DND-41 (cell line): ENCODE data around the gene ETV5.

ENCODE experiments used
- ATAC-seq: fragments of 200-7000 bp; cut with Tn5 transposase; 3 replicates; pipeline ENCODE4 v1.9.1; 2021; ENCODE audit warnings: low read depth; ENCODE audit not compliant: insufficient read depth
- DNase-seq: peaks from one replicate; pipeline ENCODE4 v3.0.0-alpha.2; 2020
- H2AFZ ChIP-seq: 2 replicates; pipeline ENCODE4 v1.6.0; 2012; ENCODE audit warnings: low read depth, low read length
- H3K27ac ChIP-seq: 2 replicates; pipeline ENCODE4 v1.5.1; 2012; ENCODE audit warnings: low read length, inconsistent platforms
- H3K27me3 ChIP-seq: fragments of 200-600 bp; sonication (generic); 2 replicates; pipeline ENCODE4 v1.6.0; 2012; ENCODE audit warnings: low read length, mild to moderate bottlenecking, inconsistent platforms; ENCODE audit not compliant: insufficient read depth, poor library complexity
- H3K36me3 ChIP-seq: 2 replicates; pipeline ENCODE4 v1.5.1; 2012; ENCODE audit warnings: low read length, inconsistent platforms; ENCODE audit not compliant: insufficient read depth
- H3K4me1 ChIP-seq: 2 replicates; pipeline ENCODE4 v1.5.1; 2012; ENCODE audit warnings: mild to moderate bottlenecking, low read length; ENCODE audit not compliant: insufficient read depth
- H3K4me2 ChIP-seq: 2 replicates; pipeline ENCODE4 v1.6.0; 2012; ENCODE audit warnings: mild to moderate bottlenecking, moderate library complexity, low read length, inconsistent platforms; ENCODE audit not compliant: insufficient read depth
- H3K4me3 ChIP-seq, 2 experiments: fragments of 200-600 bp in 1 of 2; shearing (Covaris generic) in 1 of 2; 2 replicates each; pipeline ENCODE4 v1.5.1; 2012 to 2016; ENCODE audit warnings: inconsistent platforms in 2 of 2, low read length in 2 of 2, mild to moderate bottlenecking in 2 of 2, low read depth in 1 of 2, moderate library complexity in 1 of 2
- H3K79me2 ChIP-seq: 2 replicates; pipeline ENCODE4 v1.6.0; 2012; ENCODE audit warnings: low read length, inconsistent platforms; ENCODE audit not compliant: insufficient read depth
- H3K9ac ChIP-seq: 2 replicates; pipeline ENCODE4 v1.6.0; 2012; ENCODE audit warnings: low read depth, mild to moderate bottlenecking, inconsistent platforms, low read length, moderate library complexity
- H3K9me3 ChIP-seq: 2 replicates; pipeline ENCODE4 v1.5.1; 2012; ENCODE audit warnings: low read length, moderate library complexity, mild to moderate bottlenecking, inconsistent platforms; ENCODE audit not compliant: insufficient read depth, severe bottlenecking
- H4K20me1 ChIP-seq: 2 replicates; pipeline ENCODE4 v1.6.0; 2012; ENCODE audit warnings: low read length; ENCODE audit not compliant: insufficient read depth
- EZH2 ChIP-seq: IDR thresholded peaks from 3 replicates; pipeline ENCODE4 v1.6.1; 2012; ENCODE audit warnings: borderline replicate concordance, low read depth, mild to moderate bottlenecking, moderate library complexity, low read length, inconsistent platforms; ENCODE audit not compliant: severe bottlenecking
- TF ChIP-seq, protein P1 (sequence below): IDR thresholded peaks from 2 replicates; pipeline ENCODE4 v1.5.1; 2012; ENCODE audit warnings: borderline replicate concordance, low read length, moderate library complexity, mild to moderate bottlenecking; ENCODE audit not compliant: poor library complexity, severe bottlenecking; ENCODE audit errors: extremely low read depth

The ETV5 gene

GRCh38 chr3:186138272-186138981 is 29.5 kb upstream of the ETV5 start:
- peaks cover 15% of the 10 kb centered on the region for H3K4me1 ChIP-seq
- H3K27ac ChIP-seq: no peak overlapping the region
- H3K4me3 ChIP-seq: no peak overlapping the region
- H3K4me2 ChIP-seq: no peak overlapping the region
- peaks cover 12% of the 10 kb centered on the region for H3K27me3 ChIP-seq
- H2AFZ ChIP-seq: no peak overlapping the region
- H3K79me2 ChIP-seq: no peaks in the 10 kb centered on the region
- no peak for DNase-seq
- TF ChIP-seq EZH2: no peak
- H3K36me3 ChIP-seq: no peaks in the 10 kb centered on the region
- H3K9ac ChIP-seq: no peak overlapping the region
- ATAC-seq: no peak
- no peaks in the 10 kb centered on the region for H3K9me3 ChIP-seq
- H4K20me1 ChIP-seq: no peaks in the 10 kb centered on the region

DNA sequence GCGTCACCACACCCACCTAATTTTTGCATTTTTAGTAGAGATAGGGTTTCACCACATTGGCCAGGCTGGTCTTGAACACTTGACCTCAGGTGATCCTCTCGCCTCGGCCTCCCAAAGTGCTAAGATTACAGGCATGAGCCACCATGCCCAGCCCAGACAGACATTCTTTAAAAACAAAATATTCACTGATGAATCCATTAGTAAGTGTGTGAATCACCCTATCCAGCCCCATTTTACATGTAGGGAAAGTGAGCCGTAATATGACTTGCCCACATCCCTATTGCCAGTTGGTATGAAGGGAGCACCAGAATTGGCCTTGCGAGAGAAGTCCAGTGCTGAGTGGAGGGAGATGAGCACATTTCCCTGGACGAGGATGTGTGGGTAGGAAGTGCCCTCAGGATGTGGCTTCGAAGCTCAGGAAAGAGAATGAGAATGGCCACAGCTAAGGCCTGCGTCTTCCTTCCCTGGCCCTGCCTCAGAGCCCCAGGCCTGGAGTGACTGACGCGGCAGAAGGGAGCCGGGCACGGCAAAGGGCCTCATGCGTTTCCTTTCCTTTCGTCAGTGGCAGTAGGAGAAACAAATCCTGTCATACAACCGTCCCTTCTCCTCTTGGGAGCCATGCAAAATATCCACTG is 28.3 kb upstream of the ETV5 start:
- H3K9ac ChIP-seq: no peak overlapping the region
- peaks cover 3% of the 10 kb centered on the region; the same call in 1 of the 2 replicates for H3K4me1 ChIP-seq
- H3K4me2 ChIP-seq: no peak overlapping the region
- 0 out of 2 replicates have a peak, but pooled peaks cover 2% of the 10 kb centered on the region for H4K20me1 ChIP-seq
- peaks cover 11% of the 10 kb centered on the region for H3K27me3 ChIP-seq
- H3K36me3 ChIP-seq: no peaks in the 10 kb centered on the region
- no peak overlapping the region for H3K4me3 ChIP-seq
- TF ChIP-seq EZH2: no peak
- TF ChIP-seq, protein P1, sequence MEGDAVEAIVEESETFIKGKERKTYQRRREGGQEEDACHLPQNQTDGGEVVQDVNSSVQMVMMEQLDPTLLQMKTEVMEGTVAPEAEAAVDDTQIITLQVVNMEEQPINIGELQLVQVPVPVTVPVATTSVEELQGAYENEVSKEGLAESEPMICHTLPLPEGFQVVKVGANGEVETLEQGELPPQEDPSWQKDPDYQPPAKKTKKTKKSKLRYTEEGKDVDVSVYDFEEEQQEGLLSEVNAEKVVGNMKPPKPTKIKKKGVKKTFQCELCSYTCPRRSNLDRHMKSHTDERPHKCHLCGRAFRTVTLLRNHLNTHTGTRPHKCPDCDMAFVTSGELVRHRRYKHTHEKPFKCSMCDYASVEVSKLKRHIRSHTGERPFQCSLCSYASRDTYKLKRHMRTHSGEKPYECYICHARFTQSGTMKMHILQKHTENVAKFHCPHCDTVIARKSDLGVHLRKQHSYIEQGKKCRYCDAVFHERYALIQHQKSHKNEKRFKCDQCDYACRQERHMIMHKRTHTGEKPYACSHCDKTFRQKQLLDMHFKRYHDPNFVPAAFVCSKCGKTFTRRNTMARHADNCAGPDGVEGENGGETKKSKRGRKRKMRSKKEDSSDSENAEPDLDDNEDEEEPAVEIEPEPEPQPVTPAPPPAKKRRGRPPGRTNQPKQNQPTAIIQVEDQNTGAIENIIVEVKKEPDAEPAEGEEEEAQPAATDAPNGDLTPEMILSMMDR: no peak
- no peak for DNase-seq
- no peaks in the 10 kb centered on the region for H3K9me3 ChIP-seq
- H2AFZ ChIP-seq: no peak overlapping the region
- no peak for ATAC-seq
- H3K27ac ChIP-seq: no peak overlapping the region
- H3K79me2 ChIP-seq: no peaks in the 10 kb centered on the region

DNA sequence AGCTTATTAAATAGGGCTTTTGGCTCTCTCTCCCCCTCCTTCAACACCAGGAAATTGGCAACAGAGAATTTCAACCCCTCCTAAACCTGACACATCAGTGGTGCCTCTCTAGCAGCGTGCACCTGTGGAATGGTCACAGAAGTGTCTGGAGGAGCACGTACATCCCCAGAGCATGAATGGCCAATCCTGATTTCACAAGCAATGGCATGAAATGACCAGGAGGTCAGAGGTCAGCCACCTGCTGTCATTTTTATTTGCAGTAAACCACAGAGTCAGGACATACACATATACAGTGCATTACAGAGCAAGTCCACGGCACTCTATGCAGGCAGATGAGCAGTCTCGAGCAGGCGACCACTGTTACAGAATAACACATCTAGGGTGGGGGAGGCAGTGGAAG is 25.1 kb upstream of the ETV5 start:
- ATAC-seq: no peak
- Histone ChIP-seq H3K79me2 (no peaks in the 10 kb centered on the region), H3K36me3 (no peaks in the 10 kb centered on the region), H2AFZ (no peak overlapping the region), H3K27me3 (peaks cover 26% of the 10 kb centered on the region), H3K4me2 (no peak overlapping the region), H4K20me1 (0 out of 2 replicates have a peak, but pooled peaks cover 3% of the 10 kb centered on the region), H3K4me3 (no peak overlapping the region), H3K4me1 (no peaks in the 10 kb centered on the region), H3K27ac (no peak overlapping the region), H3K9me3 (no peaks in the 10 kb centered on the region), H3K9ac (no peak overlapping the region)
- no peak for DNase-seq
- TF ChIP-seq EZH2: no peak
- TF ChIP-seq, protein P1: no peak

- no peak overlapping the region for H3K9ac ChIP-seq
- TF ChIP-seq EZH2: no peak
- TF ChIP-seq, protein P1: no peak
- no peak overlapping the region for H2AFZ ChIP-seq
- H3K4me2 ChIP-seq: no peak overlapping the region
- no peak overlapping the region for H3K4me3 ChIP-seq
- H4K20me1 ChIP-seq: 0 out of 2 replicates have a peak, but pooled peaks cover 3% of the 10 kb centered on the region
- DNase-seq (no peak), ATAC-seq (peak; percentile 73; the same call in 2 of the 3 replicates)
- H3K27ac ChIP-seq: no peak overlapping the region
- H3K36me3 ChIP-seq: no peaks in the 10 kb centered on the region
- no peaks in the 10 kb centered on the region for H3K9me3 ChIP-seq
- H3K79me2 ChIP-seq: no peaks in the 10 kb centered on the region
- H3K27me3 ChIP-seq: peaks cover 21% of the 10 kb centered on the region
- H3K4me1 ChIP-seq: no peaks in the 10 kb centered on the region
These were observed 23.6 kb upstream of the ETV5 start for GRCh38 chr3:186132487-186132886.
